SU-DHL-6 (cell line): ENCODE results near the gene CHEK1.

Experiments
- H2AFZ ChIP-seq: fragments of 200-600 bp; sonication (generic); 2 replicates; pipeline ENCODE4 v1.6.1; 2014; ENCODE audit warnings: low read depth, mild to moderate bottlenecking, moderate library complexity, mixed read lengths, antibody characterized with exemption, low read length; ENCODE audit not compliant: severe bottlenecking
- H3F3A ChIP-seq: fragments of 200-600 bp; shearing (Covaris generic); 2 replicates; pipeline ENCODE4 v1.6.0; 2016; ENCODE audit warnings: antibody characterized with exemption, mild to moderate bottlenecking; ENCODE audit not compliant: insufficient read depth
- H3K27ac ChIP-seq: fragments of 200-600 bp; sonication (generic); 2 replicates; pipeline ENCODE4 v1.5.1; 2016; ENCODE audit warnings: low read depth, mild to moderate bottlenecking, low read length, moderate library complexity, mixed read lengths
- H3K27me3 ChIP-seq: fragments of 200-600 bp; sonication (generic), shearing (Covaris generic); 2 replicates; pipeline ENCODE4 v1.6.0; 2014; ENCODE audit warnings: mild to moderate bottlenecking, low read length
- H3K36me3 ChIP-seq: fragments of 200-600 bp; sonication (generic); 2 replicates; pipeline ENCODE4 v1.6.1; 2014; ENCODE audit warnings: mild to moderate bottlenecking, low read length, mixed read lengths
- H3K4me2 ChIP-seq: fragments of 300-600, 200-600 bp; shearing (Covaris generic), sonication (generic); 2 replicates; pipeline ENCODE4 v1.6.0; 2014; ENCODE audit warnings: low read length, low read depth, mild to moderate bottlenecking; ENCODE audit not compliant: poor library complexity, severe bottlenecking
- H3K4me3 ChIP-seq: fragments of 200-600 bp; sonication (generic); 2 replicates; pipeline ENCODE4 v1.5.1; 2014; ENCODE audit warnings: antibody characterized with exemption, low read length, mild to moderate bottlenecking, mixed read lengths; ENCODE audit not compliant: insufficient read depth, poor library complexity, severe bottlenecking
- H3K79me2 ChIP-seq: fragments of 200-600 bp; sonication (generic); 2 replicates; pipeline ENCODE4 v1.6.1; 2014; ENCODE audit warnings: mild to moderate bottlenecking, low read length, moderate library complexity; ENCODE audit not compliant: insufficient read depth
- H3K9ac ChIP-seq: fragments of 200-600 bp; sonication (generic); 2 replicates; pipeline ENCODE4 v1.7.0; 2014; ENCODE audit warnings: mild to moderate bottlenecking, low read length
- H3K9me2 ChIP-seq: fragments of 200-600 bp; sonication (generic); replicated peaks from 2 replicates; pipeline ENCODE4 v1.6.1; 2014; ENCODE audit warnings: low read length; ENCODE audit not compliant: insufficient read depth
- H3K9me3 ChIP-seq: fragments of 200-600 bp; sonication (generic); 2 replicates; pipeline ENCODE4 v1.6.1; 2014; ENCODE audit warnings: low read length, mixed read lengths; ENCODE audit not compliant: insufficient read depth
- H4K20me1 ChIP-seq: fragments of 200-600 bp; sonication (generic); 2 replicates; pipeline ENCODE4 v1.6.1; 2014; ENCODE audit warnings: low read depth, mild to moderate bottlenecking, antibody characterized with exemption, low read length, moderate library complexity, mixed read lengths
- CTCF ChIP-seq: fragments of 200-600 bp; sonication (generic); IDR thresholded peaks from one replicate; pipeline ENCODE4 v1.5.1; 2017; ENCODE audit warnings: antibody characterized with exemption, mild to moderate bottlenecking, low read length, moderate library complexity; ENCODE audit not compliant: insufficient read depth, poor library complexity, severe bottlenecking
- EZH2phosphoT487 ChIP-seq: fragments of 200-600 bp; sonication (generic), shearing (Covaris generic); conservative IDR thresholded peaks from 2 replicates; pipeline ENCODE4 v1.6.1; 2018; ENCODE audit warnings: mild to moderate bottlenecking, antibody characterized with exemption, low read length, moderate library complexity, mixed read lengths

Gene CHEK1

GRCh38 chr11:125720781-125721180 lies 95.8 kb downstream of the CHEK1 start:
- TF ChIP-seq EZH2phosphoT487 (no peak), CTCF (no peak)
- no peaks in the 10 kb centered on the region for H3K36me3 ChIP-seq
- no peak overlapping the region for H3K4me3 ChIP-seq
- no peak overlapping the region for H2AFZ ChIP-seq
- no peak overlapping the region for H3K9ac ChIP-seq
- no peaks in the 10 kb centered on the region for H3F3A ChIP-seq
- H3K9me2 ChIP-seq, result no peaks in the 10 kb centered on the region
- no peak overlapping the region for H3K4me2 ChIP-seq
- no peaks in the 10 kb centered on the region for H3K79me2 ChIP-seq
- H3K9me3 ChIP-seq, result no peaks in the 10 kb centered on the region
- no peaks in the 10 kb centered on the region for H4K20me1 ChIP-seq
- H3K27me3 ChIP-seq, result no peaks in the 10 kb centered on the region
- H3K27ac ChIP-seq, result no peak overlapping the region

GRCh38 chr11:125724125-125724524 lies 99.2 kb downstream of the CHEK1 start:
- no peak overlapping the region for H3K9ac ChIP-seq
- no peak overlapping the region for H2AFZ ChIP-seq
- H3K9me3 ChIP-seq, result no peaks in the 10 kb centered on the region
- no peak overlapping the region for H3K4me3 ChIP-seq
- H3K79me2 ChIP-seq, result no peaks in the 10 kb centered on the region
- H3K27ac ChIP-seq, result no peak overlapping the region
- no peaks in the 10 kb centered on the region for H3F3A ChIP-seq
- no peaks in the 10 kb centered on the region for H3K27me3 ChIP-seq
- H3K9me2 ChIP-seq, result no peaks in the 10 kb centered on the region
- TF ChIP-seq EZH2phosphoT487 (no peak), CTCF (no peak)
- H3K4me2 ChIP-seq, result no peak overlapping the region
- H4K20me1 ChIP-seq, result no peaks in the 10 kb centered on the region
- no peaks in the 10 kb centered on the region for H3K36me3 ChIP-seq
